GM19238 (cell line): Measurements from ENCODE around the gene IRX1.

Experiments
- DNase-seq: peaks from one replicate; pipeline ENCODE4 v3.0.0; 2011; ENCODE audit warnings: low spot score; ENCODE audit not compliant: insufficient read length

Gene IRX1

DNA sequence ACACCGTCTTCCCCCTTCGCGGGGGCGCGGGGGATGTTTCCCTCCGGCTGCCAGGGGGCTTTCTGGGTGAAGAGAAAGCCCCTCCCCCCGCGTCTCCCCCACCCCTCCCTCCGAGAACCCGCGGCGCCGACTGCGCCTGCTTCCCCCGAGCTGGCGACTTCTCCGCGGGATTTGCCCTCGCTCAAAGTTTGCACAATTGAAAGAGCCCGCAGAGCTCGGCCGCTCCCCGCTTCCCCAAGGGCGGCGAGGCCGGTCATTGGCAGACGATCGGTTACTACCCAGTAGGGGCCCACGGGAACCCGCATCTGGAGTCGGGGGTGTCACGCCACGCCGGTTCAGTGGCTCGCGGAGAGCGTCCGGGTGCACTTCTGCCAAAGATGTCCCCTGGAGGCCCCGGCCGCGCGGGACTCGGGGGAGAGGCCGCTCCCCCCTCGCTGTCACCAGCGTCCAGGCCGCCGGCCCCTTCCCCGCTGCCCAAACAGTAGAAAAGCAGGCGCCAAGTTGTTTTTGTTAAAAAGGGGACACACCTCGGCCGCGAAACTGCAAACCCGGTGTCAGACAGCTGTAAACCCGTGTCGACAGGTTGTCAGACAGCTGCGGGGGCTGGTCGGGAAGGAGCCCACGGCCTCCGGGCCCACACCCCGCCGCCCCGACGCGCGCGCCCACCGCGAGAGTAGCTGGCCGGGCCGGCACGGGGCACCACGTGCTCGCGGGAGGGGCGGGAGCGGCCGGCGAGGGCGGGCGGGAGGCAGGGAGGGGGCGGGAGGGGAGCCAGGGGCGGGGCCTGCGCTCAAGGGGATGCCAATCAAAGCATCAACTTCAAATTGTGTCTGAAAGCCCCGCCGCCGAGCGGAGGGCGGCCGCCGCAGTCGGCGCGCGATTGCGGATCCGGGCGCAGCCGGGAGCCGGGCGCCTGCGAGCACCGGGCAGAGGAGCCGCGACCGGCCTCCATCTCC lies at the start of gene IRX1:
Gene IRX1 (plus strand): TSS at position 827 of the 956 bp plus-strand sequence. CDS start 274 bp downstream, outside the sequence.
- DNase-seq: no peak

GRCh38 chr5:3546028-3546427 lies 49.6 kb upstream of the IRX1 start:
- no peak for DNase-seq

DNA sequence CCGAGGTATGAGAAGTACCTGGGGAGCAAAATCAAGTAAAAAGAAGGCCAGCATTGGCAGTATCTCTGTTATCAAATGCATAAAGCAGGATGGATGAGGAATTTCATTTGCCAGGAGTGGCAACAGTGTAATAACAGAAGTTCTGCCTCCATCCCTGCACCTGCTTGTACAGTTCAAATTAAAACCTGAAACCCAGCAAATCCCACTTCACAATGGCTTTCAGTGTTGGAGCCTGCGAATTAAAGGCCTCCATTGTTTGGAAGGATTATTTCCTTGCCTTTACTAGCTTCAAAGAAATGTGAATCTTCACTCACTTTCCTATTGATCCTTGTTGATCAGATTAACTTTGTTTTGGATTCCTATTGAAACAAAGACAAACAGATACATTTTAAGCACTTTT lies 31.5 kb upstream of the IRX1 start:
- DNase-seq: no peak

- DNase-seq: no peak
These were observed 30.7 kb upstream of the IRX1 start for GRCh38 chr5:3564827-3565518.

DNA sequence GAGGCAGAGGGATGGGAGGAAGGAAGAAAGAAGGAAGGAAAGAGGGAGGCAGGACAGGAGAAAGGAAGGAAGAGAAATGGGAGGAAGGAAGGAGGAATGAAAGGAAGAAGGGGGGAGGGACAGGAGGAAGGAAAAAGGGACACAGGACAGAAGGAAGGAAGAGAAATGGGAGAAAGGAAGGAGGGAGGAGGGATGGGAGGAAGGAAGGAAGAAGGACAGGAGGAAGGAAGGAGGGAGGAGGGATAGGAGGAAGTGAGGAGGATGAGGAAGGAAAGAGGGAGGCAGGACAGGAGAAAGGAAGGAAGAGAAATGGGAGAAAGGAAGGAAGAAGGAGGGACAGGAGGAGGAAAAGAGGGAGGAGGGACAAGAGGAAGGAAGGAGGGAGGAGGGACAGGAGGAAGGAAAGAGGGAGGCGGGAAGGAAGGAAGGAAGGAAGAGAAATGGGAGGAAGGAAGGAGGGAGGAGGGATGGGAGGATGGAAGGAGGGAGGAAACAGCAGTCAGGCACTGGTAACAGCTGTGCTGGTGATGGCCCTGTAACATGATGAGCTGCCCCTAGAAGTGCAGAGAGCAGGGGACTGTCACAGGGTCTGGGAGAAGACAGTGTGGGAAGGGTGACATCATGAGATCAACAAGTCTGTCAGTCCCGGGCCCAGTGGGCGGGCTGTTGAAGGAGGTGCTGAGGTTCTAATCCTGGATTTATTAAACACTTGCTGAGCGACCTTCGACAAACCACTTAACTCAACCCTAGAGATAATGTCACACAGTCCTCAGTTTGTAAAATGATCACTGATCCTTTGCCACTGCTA lies 10.7 kb upstream of the IRX1 start:
- no peak for DNase-seq

DNA sequence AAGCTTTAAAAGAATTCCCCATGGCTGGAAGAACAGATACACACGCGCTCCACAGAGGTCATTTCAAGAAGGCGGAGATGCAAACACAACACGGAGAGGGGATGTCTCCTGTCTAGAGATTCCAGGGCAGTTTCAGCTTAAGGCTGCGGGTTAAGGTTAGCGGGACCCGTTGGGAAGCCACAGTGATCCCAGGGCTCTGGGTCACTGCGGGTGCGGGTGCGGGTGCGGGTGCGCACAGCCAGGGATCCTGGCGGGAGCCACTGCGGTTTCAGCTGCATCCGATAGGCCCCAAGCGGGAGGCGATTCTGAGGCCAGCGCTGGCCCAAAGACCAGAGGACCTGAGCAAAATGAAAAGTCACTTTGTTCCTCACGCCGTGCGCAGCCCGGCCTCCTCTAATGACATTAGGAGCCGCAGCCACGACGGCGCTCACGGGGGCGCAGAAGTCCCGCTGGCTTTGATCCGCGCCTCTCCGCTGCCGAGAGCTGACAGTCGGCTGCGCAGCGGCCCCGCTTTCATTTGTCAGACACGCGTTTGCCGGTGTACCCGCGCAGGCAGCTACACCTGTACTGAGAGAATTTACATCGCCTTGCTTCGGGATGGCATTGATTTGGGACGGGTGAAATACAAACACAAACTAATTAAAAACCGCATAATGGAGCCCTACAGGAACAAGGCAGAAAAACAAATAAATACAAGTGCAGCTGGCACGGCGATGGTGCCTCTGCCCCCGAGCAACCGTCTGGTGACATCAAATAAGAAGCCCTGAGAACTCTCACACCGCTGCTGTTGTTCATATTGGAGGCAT lies 5.3 kb upstream of the IRX1 start:
- DNase-seq: no peak

DNA sequence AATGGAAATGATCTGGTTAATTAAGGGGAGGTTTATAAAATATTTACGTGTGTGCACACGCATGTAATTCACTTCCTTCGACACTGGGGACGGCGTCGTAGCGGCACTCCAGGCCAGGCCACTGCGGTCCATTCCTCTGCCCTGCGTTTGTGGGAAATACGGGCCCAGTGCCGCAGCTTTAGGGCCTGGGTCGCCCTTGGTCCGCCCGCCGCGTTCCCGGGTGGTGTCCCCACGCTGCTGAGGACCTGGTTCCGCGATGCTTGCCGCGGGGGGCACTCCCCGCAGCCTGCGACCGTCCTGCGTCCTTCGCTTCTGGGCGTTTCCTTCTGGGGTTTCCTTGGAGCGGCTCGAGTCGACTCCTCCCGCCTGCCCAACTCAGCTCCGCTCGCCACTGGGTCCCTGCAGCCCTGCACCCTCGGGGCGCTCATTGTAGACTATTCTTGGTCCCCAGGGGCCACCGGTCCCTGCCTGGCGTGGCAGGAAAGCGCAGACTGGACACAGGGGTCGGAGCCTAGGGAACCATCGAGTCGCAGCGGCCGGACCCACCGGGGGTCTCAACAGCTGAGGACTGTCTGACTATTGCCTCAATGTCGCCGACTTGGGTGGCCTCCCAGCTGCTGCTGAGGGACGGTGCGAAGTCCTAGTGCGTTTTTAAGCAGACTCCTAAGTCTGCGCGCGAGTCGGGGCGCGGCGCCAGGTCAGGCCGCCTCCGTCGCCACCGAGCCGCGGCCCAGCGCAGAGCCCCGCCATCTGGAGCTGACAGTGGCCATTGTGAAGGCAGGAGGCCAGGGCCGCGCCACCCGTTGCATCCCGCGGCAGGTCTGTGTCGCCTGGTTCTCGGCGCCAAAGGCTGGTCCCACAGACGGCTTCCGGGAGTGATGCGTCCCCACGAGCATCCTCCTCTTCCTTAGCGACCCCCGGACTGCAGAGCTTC lies 4.4 kb upstream of the IRX1 start:
- DNase-seq: no peak

DNA sequence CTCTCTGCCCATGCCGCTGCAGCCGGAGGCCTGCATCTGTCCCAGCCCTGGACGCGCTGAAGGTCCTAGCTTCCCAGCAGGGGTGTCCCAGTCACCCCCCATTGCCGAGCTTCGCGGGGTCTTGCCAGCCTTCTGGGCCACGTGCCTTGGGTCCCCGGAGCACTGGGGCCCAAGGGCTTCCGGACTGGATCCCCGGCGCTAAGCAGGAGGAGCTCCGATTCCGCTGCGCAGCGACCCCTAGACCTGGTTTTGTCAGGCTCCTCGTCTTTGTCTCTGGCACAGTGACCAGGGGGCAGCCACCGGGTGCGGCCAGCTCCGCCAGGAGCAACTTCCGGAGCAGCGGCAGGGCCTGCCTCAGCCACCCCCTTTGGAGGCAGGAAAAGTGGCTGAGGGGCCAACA lies 3.3 kb upstream of the IRX1 start:
- no peak for DNase-seq

DNA sequence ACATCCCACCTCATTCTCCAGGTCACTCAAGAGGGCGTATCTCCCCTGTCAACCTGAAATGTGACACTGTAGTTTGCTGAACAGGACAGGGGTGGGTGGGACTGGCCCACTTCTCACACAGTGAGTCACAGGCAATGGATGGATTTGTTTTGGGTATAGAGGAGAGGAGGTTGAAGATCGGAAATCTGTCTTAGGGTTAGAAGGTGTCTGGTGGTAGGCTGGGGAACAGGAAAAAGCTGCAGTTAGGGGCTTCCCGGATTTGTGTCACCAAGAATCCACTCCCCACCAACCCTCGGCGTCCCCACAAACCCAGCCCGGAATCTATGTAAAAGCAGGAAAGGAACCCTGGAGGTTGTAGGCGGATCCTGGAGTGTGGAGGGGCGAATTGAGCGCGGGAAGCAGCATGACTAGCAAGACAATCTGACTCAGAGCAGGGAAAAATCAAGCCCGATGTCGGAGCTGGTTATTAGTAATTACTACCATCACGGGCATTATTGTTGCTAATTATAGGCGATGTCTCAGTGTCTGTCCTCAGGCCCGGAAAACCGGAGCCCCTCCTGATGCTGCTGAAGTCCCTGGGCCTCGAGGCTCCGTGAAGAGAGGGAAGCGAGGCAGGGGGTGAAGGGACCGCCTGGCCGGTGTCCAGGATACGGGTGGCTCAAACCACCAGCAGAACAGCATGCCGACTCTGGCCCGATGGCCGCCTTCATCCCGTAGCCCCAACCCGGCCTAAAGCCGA lies 1.7 kb upstream of the IRX1 start:
- DNase-seq: no peak

- no peak for DNase-seq
These were observed 1.1 kb upstream of the IRX1 start for GRCh38 chr5:3594510-3595005.

- DNase-seq: no peak
These were observed 711 bp downstream of the IRX1 start for GRCh38 chr5:3596261-3596825.

DNA sequence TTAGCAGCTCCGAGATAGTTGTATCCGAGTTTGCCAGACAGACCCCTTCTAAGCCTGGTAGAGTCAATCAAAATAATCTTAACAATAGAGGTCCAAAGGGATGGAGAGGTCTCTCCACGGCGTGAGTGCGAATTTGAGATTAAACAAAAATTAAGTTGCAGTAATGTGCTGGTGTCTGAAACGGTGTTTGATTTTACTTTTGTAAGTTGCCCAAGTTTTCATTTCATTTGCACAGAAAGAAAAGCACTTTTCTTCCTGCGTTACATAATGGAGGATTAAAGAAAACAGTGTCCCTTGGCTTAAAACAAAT lies 1.2 kb downstream of the IRX1 start:
- no peak for DNase-seq

- DNase-seq: no peak
These were observed 1.8 kb downstream of the IRX1 start for GRCh38 chr5:3597167-3598007.

DNA sequence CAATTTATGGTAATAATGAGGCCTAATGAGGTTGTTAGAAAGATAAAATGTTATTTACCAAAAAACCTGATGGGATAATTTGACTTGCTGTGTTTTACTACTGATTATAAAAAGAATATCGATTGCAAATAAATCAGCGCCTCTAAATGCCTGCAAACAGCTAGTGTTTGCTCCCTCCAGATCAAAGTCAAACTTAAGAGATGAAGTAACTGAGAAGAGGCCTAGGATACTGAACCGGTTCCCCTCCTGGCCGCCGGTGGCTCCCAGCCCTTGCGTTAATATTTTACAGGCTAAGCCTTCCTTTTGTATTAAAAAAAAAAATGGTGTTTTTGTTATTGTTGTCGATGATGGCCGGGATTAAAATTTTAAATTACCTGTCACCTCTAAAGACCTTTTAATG lies 2.6 kb downstream of the IRX1 start:
- DNase-seq: no peak

DNA sequence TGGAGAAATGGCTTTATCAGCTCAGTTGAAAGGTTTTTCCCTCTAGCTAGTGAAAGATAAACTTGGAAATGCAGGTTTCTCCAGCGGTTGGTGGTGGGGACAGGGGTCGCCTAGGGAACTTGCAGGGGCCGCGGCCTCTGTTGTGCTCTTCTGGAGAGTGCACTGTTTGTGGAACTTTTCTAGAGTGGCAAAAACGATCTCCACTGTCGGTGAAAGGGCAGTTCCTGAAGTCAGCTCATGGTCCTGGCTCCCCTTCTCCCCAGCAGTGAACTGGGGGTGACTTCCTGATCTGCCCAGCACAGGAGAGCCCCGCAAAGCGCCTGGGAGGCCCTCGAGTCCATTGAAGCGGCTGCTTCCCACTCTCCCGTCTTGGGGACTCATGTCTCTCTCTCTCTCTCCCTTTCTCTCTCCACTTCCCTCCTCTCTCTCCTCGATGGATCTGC lies 3.2 kb downstream of the IRX1 start:
- DNase-seq: no peak

DNA sequence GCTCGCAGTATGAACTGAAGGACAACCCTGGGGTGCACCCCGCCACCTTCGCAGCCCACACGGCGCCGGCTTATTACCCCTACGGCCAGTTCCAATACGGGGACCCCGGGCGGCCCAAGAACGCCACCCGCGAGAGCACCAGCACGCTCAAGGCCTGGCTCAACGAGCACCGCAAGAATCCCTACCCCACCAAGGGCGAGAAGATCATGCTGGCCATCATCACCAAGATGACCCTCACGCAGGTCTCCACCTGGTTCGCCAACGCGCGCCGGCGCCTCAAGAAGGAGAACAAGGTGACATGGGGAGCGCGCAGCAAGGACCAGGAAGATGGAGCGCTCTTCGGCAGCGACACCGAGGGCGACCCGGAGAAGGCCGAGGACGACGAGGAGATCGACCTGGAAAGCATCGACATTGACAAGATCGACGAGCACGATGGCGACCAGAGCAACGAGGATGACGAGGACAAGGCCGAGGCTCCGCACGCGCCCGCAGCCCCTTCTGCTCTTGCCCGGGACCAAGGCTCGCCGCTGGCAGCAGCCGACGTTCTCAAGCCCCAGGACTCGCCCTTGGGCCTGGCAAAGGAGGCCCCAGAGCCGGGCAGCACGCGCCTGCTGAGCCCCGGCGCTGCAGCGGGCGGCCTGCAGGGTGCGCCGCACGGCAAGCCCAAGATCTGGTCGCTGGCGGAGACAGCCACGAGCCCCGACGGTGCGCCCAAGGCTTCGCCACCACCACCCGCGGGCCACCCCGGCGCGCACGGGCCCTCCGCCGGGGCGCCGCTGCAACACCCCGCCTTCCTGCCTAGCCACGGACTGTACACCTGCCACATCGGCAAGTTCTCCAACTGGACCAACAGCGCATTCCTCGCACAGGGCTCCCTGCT lies 3.8 kb downstream of the IRX1 start:
- DNase-seq: no peak
